NOMO-1 treated with dmso at 0.1 percent for 144 hours (cell line): ENCODE data around the gene CAMSAP2.

Experiments used
- DNase-seq: peaks from one replicate; lab custom pipeline; 2025; ENCODE audit not compliant: unreplicated experiment; lab: John Stamatoyannopoulos, UW

The CAMSAP2 gene

DNA sequence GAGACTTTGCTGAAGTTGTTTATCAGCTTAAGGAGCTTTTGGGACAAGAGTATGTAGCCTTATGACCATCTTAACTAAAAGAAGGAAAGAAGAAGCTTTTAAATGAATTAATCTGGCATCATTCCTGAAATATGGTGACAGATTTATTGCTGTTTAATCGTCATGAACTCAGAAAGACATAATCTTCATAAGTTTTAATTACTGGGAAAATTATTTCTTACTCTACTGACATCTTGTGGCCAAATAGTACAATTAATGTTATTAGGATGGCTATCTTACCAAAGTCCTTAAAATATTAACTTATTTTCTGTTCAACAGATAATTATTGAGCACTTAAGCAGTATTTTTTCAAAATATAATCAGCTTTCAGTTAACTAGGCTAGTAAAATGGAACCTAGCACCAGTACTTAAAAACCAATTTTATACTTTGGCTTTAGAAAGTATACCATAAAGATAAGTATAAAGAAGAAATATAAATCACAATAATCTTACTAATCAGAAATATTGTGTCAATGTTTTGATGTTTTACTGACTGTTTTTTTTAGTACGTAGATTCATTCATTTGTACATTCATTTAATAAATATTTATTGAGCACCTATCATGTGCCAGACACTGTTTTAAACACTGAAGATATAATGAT, 99.4 kb downstream of the CAMSAP2 start:
- DNase-seq: no peak

- DNase-seq: no peak
Measured at GRCh38 chr1:200838676-200839445, 100.2 kb downstream of the CAMSAP2 start.

- DNase-seq: no peak
Measured at GRCh38 chr1:200845360-200845759, 106.7 kb downstream of the CAMSAP2 start.

DNA sequence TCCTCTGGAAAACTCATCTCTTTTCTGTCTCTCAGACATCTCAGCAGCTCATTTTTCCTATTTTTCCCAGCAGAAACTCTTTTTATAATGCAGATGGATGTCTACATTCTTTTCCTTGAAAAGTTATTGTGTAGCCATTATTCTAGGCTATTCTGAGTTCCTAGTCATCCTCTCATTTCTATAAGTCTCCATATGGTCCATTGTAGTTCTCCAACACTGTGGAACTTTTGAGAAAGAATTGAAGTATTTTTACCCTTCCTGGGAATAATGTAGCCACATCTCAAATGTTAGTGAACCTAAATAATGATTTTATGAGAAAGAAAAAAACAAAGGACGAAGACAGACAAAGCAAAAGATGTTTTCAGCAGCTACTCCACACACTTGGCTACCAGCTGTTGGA, 107.7 kb downstream of the CAMSAP2 start:
- DNase-seq: no peak

- DNase-seq: no peak
Measured at GRCh38 chr1:200849430-200849829, 110.7 kb downstream of the CAMSAP2 start.

DNA sequence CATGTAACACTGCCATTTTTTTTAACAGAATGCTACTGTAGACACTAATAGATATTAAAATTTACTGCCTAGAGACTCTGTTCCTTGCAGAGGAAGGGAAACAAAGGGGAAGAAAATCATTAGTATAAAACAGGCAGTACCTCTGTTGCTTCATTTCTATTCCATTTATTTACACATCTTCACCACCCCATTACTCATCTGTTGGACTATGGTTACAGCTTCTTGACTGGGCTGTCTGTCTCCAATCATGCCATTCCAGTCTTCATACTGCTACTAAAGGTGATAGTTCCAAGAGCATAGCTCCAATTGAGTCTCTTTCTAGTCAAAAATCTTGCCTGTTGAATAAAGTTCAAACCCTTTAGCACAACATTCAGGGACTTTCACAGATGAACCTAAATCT, 111.9 kb downstream of the CAMSAP2 start:
- DNase-seq: peak; percentile 36

- DNase-seq: no peak
Measured at GRCh38 chr1:200856716-200857357, 118.1 kb downstream of the CAMSAP2 start.

- no peak for DNase-seq
Measured at GRCh38 chr1:200857804-200858203, 119.1 kb downstream of the CAMSAP2 start.

- DNase-seq: peak; percentile 28
Measured at GRCh38 chr1:200861937-200862647, 123.4 kb downstream of the CAMSAP2 start.

- no peak for DNase-seq
Measured at GRCh38 chr1:200862713-200863415, 124.2 kb downstream of the CAMSAP2 start.

- no peak for DNase-seq
Measured at GRCh38 chr1:200866116-200866515, 127.4 kb downstream of the CAMSAP2 start.

DNA sequence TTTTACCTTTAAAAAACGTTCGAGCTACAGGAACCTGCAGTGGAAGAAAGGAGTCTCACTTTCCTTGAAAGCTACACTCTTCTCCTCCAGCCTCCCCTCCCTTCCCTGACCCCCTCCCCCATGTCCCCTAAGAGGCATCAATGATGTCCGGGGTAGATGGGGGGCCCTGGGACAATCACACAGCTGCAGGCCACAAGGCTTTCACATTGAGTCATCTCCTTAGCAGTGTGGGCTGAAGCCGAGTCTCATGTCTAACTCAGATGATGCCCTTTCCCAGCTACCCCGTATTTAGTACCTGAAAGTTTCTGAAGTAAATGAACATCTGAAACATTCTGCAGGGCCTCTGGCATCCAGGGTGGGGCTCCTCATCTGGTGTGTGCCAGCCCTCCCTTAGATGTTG, 127.8 kb downstream of the CAMSAP2 start:
- no peak for DNase-seq

- DNase-seq: no peak
Measured at GRCh38 chr1:200867018-200867811, 128.5 kb downstream of the CAMSAP2 start.

DNA sequence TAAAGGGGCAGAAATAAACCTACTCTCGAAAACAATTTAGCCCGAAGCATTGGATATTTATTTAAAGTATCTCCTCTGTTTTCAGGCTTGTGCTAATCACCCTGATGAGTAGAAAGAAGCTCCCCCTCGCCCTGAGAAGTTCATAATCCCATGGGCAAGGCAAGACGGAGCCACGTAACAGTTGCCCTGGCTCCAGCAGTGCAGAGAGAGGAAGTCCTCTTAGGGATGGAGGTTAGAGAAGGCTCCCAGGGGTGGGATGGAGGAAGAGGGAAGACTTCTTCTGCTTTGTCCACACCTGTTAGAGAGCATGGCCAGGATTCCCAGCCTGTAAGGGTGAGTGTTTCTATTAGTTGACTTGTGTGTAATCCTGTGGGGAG, 130.7 kb downstream of the CAMSAP2 start:
- no peak for DNase-seq

- DNase-seq: no peak
Measured at GRCh38 chr1:200869753-200870391, 131.2 kb downstream of the CAMSAP2 start.

GRCh38 chr1:200872446-200873115, 133.9 kb downstream of the CAMSAP2 start, which contains the start of gene GPR25:
TSS of gene GPR25 (plus strand) at chr1:200872981. CDS start at chr1:200873038, 57 bp downstream.
- DNase-seq: no peak

DNA sequence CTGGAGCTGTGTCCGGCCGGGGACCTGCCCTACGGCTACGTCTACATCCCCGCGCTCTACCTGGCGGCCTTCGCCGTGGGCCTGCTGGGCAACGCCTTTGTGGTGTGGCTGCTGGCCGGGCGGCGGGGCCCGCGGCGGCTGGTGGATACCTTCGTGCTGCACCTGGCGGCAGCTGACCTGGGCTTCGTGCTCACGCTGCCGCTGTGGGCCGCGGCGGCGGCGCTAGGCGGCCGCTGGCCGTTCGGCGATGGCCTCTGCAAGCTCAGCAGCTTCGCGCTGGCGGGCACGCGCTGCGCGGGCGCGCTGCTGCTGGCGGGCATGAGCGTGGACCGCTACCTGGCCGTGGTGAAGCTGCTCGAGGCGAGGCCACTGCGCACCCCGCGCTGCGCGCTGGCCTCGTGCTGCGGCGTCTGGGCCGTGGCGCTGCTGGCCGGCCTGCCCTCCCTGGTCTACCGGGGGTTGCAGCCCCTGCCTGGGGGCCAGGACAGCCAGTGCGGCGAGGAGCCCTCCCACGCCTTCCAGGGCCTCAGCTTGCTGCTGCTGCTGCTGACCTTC, 134.5 kb downstream of the CAMSAP2 start:
- DNase-seq: no peak

DNA sequence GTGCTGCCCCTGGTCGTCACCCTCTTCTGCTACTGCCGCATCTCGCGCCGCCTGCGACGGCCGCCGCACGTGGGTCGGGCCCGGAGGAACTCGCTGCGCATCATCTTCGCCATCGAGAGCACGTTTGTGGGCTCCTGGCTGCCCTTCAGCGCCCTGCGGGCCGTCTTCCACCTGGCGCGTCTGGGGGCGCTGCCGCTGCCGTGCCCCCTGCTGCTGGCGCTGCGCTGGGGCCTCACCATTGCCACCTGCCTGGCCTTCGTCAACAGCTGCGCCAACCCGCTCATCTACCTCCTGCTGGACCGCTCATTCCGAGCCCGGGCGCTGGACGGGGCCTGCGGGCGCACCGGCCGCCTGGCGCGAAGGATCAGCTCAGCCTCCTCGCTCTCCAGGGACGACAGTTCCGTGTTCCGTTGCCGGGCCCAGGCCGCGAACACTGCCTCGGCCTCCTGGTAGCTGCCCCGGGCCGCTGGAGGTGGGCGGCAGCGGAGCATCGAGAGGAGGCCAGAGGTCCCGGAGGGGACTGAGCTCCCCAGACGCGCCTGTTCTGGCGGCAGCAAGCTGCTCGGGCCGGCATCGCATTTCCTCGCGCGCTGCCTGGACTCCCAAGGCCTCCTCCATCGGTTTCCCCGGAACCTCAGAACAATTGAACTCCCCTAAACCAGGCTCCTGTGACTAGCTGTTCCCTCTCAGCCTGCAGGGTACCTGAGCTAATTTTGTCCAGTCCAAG, 135.1 kb downstream of the CAMSAP2 start:
- DNase-seq: no peak
